Heart left ventricle (tissue), 16 donors: Measurements from ENCODE around the gene EML6. TPM values are rescaled to one million over a fixed set of nuclear protein-coding genes. Genes with fewer than 3 reads are reported as not detected.

ENCODE experiments used
- ATAC-seq, 4 donors: fragments of 200-7000 bp; cut with Tn5 transposase; one replicate each; pipeline ENCODE4 v1.9.1; 2020 to 2022; ENCODE audit warnings: moderate library complexity in 4 of 4, mild to moderate bottlenecking in 3 of 4, moderate number of reproducible peaks in 1 of 4
- DNase-seq, 5 donors: peaks; one replicate each; pipeline ENCODE4 v3.0.0-alpha.2; 2020
- H3K27ac ChIP-seq, 12 donors: fragments of 200-600 bp; sonication (generic) in 4 of 12; one replicate each; pipeline versions ENCODE4 v1.5.0 to v1.8.0; 2016 to 2022; ENCODE audit warnings: mild to moderate bottlenecking in 2 of 12
- H3K27me3 ChIP-seq, 9 donors: fragments of 200-600 bp; sonication (generic) in 2 of 9; one replicate each; pipeline versions ENCODE4 v1.5.1 to v1.8.0; 2016 to 2022; ENCODE audit warnings: mild to moderate bottlenecking in 3 of 9
- H3K36me3 ChIP-seq, 9 donors: fragments of 200-600 bp; sonication (generic) in 2 of 9; one replicate each; pipeline versions ENCODE4 v1.5.0 to v1.8.0; 2018 to 2022; ENCODE audit warnings: mild to moderate bottlenecking in 2 of 9
- H3K4me1 ChIP-seq, 12 donors: fragments of 200-600 bp; sonication (generic) in 4 of 12; one replicate each; pipeline versions ENCODE4 v1.5.0 to v1.8.0; 2016 to 2022; ENCODE audit warnings: mild to moderate bottlenecking in 3 of 12
- H3K4me3 ChIP-seq, 12 donors: fragments of 200-600 bp; sonication (generic) in 4 of 12; one replicate each; pipeline versions ENCODE4 v1.5.0 to v1.8.0; 2017 to 2022; ENCODE audit warnings: mild to moderate bottlenecking in 9 of 12, moderate library complexity in 4 of 12
- H3K9me3 ChIP-seq, 12 donors: fragments of 200-600 bp; sonication (generic) in 4 of 12; one replicate each; pipeline versions ENCODE4 v1.5.0 to v1.8.0; 2016 to 2022; ENCODE audit warnings: mild to moderate bottlenecking in 1 of 12
- POLR2A ChIP-seq, 2 donors: fragments of 450-650 bp; IDR thresholded peaks; one replicate each; pipeline ENCODE4 v1.6.1; 2017; ENCODE audit warnings: antibody characterized with exemption in 2 of 2, mild to moderate bottlenecking in 2 of 2, moderate library complexity in 2 of 2
- WGBS, 4 donors: extraction: QIAGEN DNeasy Blood & Tissue Kit in 2 of 4; methylation state at CpG; one replicate each; pipeline versions ENCODE4 v1.1.5 to v1.1.7; 2013 to 2018; 5-methylcytosine and 5-hydroxymethylcytosine counted together
- intact Hi-C, 10 donors: fragments of 100-400 bp; cut with DNase I; formaldehyde crosslinking; loops; one replicate each; pipeline versions ENCODE4 v1.11.1 to v1.14.2; 2022
- polyA plus RNA-seq, 2 donors: library from polyadenylated mRNA; stranded (reverse); fragments of 200-250 nt; gene quantifications; one replicate each; pipeline ENCODE4 v1.2.3, GENCODE V29; 2013
- total RNA-seq, 9 donors: library from RNA; depleted of rRNA in 2 of 9; stranded (reverse); fragments of >200 nt in 2 of 9; fragmentation: NEBNext Ultra II Directional in 3 of 9; extraction: Animal tissue kit (Norgen Biotek cat#: 25700) in 3 of 9; gene quantifications; one replicate each; pipeline versions ENCODE4 v1.1.0 to v1.2.4, GENCODE V29; 2016 to 2023
- TF ChIP-seq, protein P1 (sequence below), 12 donors: fragments of 200-600 bp; sonication (generic) in 4 of 12; IDR thresholded peaks; one replicate each; pipeline versions ENCODE4 v1.5.0 to v1.8.0; 2018 to 2022; ENCODE audit warnings: antibody characterized with exemption in 12 of 12, mild to moderate bottlenecking in 5 of 12
- donor health status: ischemic (EF 13 %, LVEDD 7.1; RV severe dilation, severe dysfunction).
- donor health status: healthy with polysubstance abuse.
- donor health status: DM: no; HTN: yes; CAD: no.
- donor health status: DM: no; HTN: no; CAD: no.
- donor health status: ischemic (EF 25% LVEDD 6.9; RV normal size, moderate dysfunction).
- donor health status: ischemic (EF 25% LVEDD 5.7; RV mildly dilated, moderate dysfunction).
- donor health status: healthy.
- donor health status: DM: yes; HTN: yes; CAD: no.
- donor health status: ischemic (EF 35%, LVEDD 5.7; RV mildly dilated, moderate dysfunction).
- donor health status: nonischemic (EF 11% LVEDD 7.7; RV severe dilation, severe dysfunction).
- donor health status: DM: yes; HTN: yes; CAD: no.
- donor health status: PGD.
- donor health status: ischemic (EF 29% LVEDD 5.4; RV normal size, mild dysfunction).
- donor health status: nonischemic (EF 23%, LVEDD 6.1; RV moderate dilation, normal function).

The EML6 gene
- total and polyA plus RNA-seq, 11 donors, result 0.08 to 1.2 (median 0.58) TPM

GRCh38 chr2:54889053-54889452, 165.6 kb downstream of the EML6 start:
- Histone ChIP-seq H3K36me3 (no peaks in the 10 kb centered on the region), H3K4me1 (no peaks in the 10 kb centered on the region), H3K4me3 (no peak overlapping the region), H3K27ac (no peak overlapping the region), H3K27me3 (no peaks in the 10 kb centered on the region), H3K9me3 (no peaks in the 10 kb centered on the region)
- TF ChIP-seq, protein P1, sequence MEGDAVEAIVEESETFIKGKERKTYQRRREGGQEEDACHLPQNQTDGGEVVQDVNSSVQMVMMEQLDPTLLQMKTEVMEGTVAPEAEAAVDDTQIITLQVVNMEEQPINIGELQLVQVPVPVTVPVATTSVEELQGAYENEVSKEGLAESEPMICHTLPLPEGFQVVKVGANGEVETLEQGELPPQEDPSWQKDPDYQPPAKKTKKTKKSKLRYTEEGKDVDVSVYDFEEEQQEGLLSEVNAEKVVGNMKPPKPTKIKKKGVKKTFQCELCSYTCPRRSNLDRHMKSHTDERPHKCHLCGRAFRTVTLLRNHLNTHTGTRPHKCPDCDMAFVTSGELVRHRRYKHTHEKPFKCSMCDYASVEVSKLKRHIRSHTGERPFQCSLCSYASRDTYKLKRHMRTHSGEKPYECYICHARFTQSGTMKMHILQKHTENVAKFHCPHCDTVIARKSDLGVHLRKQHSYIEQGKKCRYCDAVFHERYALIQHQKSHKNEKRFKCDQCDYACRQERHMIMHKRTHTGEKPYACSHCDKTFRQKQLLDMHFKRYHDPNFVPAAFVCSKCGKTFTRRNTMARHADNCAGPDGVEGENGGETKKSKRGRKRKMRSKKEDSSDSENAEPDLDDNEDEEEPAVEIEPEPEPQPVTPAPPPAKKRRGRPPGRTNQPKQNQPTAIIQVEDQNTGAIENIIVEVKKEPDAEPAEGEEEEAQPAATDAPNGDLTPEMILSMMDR (IDR thresholded peaks at IDR 0.05), result no peak
- intact Hi-C loops, result no loop called here
- WGBS, 4 donors, result 70 to 81% (median 77%) methylated on average over 2 of the region's 2 CpGs
- ATAC-seq, result no peak
- DNase-seq, result no peak

GRCh38 chr2:54891909-54892308, 168.4 kb downstream of the EML6 start:
- DNase-seq, result no peak
- TF ChIP-seq, protein P1 (IDR thresholded peaks at IDR 0.05), result no peak
- no peak for TF ChIP-seq POLR2A (IDR thresholded peaks at IDR 0.05)
- Histone ChIP-seq H3K9me3 (peaks cover 0 to 13% (median 1%) of the 10 kb centered on the region in 12 donors), H3K27me3 (no peaks in the 10 kb centered on the region), H3K4me1 (no peaks in the 10 kb centered on the region), H3K36me3 (no peaks in the 10 kb centered on the region), H3K4me3 (no peak overlapping the region), H3K27ac (no peak overlapping the region)
- no peak for ATAC-seq
- 62 to 79% (median 71%) methylated on average over 4 of the region's 4 CpGs for WGBS, 4 donors
- intact Hi-C loops, result no loop called here

DNA sequence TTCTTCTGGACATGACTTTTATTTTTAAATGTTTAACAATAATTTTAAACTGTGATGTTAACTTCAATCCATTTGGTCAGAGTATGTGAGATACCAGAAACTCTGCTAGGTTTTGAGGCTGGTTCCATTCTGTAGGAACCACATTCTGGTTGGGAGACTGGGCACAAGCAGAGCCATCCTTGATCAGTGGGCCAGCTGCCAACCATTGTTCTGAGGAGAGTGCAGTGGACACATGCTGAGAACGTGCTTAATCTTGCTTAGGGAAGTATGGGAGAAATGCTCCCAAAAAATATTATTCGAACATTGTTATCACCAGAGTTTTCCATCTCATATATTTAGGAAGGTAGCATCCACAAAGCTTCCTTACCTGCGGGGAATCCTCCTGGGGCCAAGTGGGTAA, 171.0 kb downstream of the EML6 start:
- no peak for DNase-seq
- peaks cover 0 to 13% (median 1%) of the 10 kb centered on the region in 12 donors for H3K9me3 ChIP-seq
- no peaks in the 10 kb centered on the region for H3K27me3 ChIP-seq
- H3K27ac ChIP-seq, result no peak overlapping the region
- TF ChIP-seq, protein P1 (IDR thresholded peaks at IDR 0.05), result no peak
- TF ChIP-seq POLR2A (IDR thresholded peaks at IDR 0.05), result no peak
- H3K4me1 ChIP-seq, result no peaks in the 10 kb centered on the region
- no peak for ATAC-seq
- H3K36me3 ChIP-seq, result no peaks in the 10 kb centered on the region
- intact Hi-C loops, result no loop called here
- WGBS, 4 donors, result 64 to 78% (median 70%) methylated on average over 3 of the region's 3 CpGs
- H3K4me3 ChIP-seq, result no peak overlapping the region

- Histone ChIP-seq H3K36me3 (no peaks in the 10 kb centered on the region), H3K27me3 (no peaks in the 10 kb centered on the region), H3K9me3 (peaks cover 0 to 13% (median 1%) of the 10 kb centered on the region in 12 donors), H3K4me1 (no peaks in the 10 kb centered on the region), H3K4me3 (no peak overlapping the region), H3K27ac (no peak overlapping the region)
- ATAC-seq (no peak), DNase-seq (no peak)
- intact Hi-C loops, result loop anchor here in 4 of 10 donors (5.0 kb wide), 3 partner anchors 117 to 282 kb away; no protein-coding TSS in a partner anchor
- TF ChIP-seq POLR2A (IDR thresholded peaks at IDR 0.05), result no peak
- TF ChIP-seq, protein P1 (IDR thresholded peaks at IDR 0.05), result no peak
- 88 to 94% (median 89%) methylated on average over 1 of the region's 1 CpG for WGBS, 4 donors
Observed at GRCh38 chr2:54895730-54896129, 172.3 kb downstream of the EML6 start.
